Neuronal stem cell (in vitro differentiated cells): Measurements from ENCODE around the gene KLHL30.

Experiments
- DNase-seq: peaks from one replicate; pipeline ENCODE4 v3.0.0-alpha.2; 2013; ENCODE audit warnings: low spot score
- H2AFZ ChIP-seq: one replicate; pipeline ENCODE4 v1.6.1; 2013; ENCODE audit warnings: mild to moderate bottlenecking, low read length, inconsistent platforms
- H2AK5ac ChIP-seq: 2 replicates; pipeline ENCODE4 v1.6.1; 2013; ENCODE audit warnings: low read depth, mild to moderate bottlenecking, inconsistent platforms, low read length, moderate library complexity, mixed read lengths
- H2BK120ac ChIP-seq: 2 replicates; pipeline ENCODE4 v1.6.1; 2013; ENCODE audit warnings: low read depth, mild to moderate bottlenecking, inconsistent platforms, low read length, moderate library complexity, mixed read lengths
- H2BK12ac ChIP-seq: one replicate; pipeline ENCODE4 v1.6.1; 2013; ENCODE audit warnings: low read length, inconsistent platforms
- H2BK15ac ChIP-seq: 2 replicates; pipeline ENCODE4 v1.6.1; 2013; ENCODE audit warnings: mild to moderate bottlenecking, low read length, inconsistent platforms, mixed read lengths
- H2BK5ac ChIP-seq: one replicate; pipeline ENCODE4 v1.6.1; 2013; ENCODE audit warnings: inconsistent platforms, mild to moderate bottlenecking, low read length, moderate library complexity
- H3K14ac ChIP-seq: one replicate; pipeline ENCODE4 v1.6.1; 2013; ENCODE audit warnings: low read length, inconsistent platforms
- H3K18ac ChIP-seq: 2 replicates; pipeline ENCODE4 v1.6.1; 2013; ENCODE audit warnings: low read length, inconsistent platforms
- H3K23ac ChIP-seq: 2 replicates; pipeline ENCODE4 v1.6.1; 2013; ENCODE audit warnings: low read depth, mild to moderate bottlenecking, mixed read lengths, low read length, inconsistent platforms; ENCODE audit not compliant: poor library complexity
- H3K27ac ChIP-seq: replicated peaks from 3 replicates; pipeline ENCODE4 v1.5.1; 2013; ENCODE audit warnings: low read length, inconsistent platforms
- H3K27me3 ChIP-seq, 3 experiments: 2 replicates each; pipeline ENCODE4 v1.6.1; 2013; ENCODE audit warnings: low read length in 3 of 3, mild to moderate bottlenecking in 2 of 3, inconsistent platforms in 1 of 3, low read depth in 1 of 3, mixed read lengths in 1 of 3, moderate library complexity in 1 of 3; ENCODE audit not compliant: control insufficient read depth in 3 of 3, insufficient read depth in 3 of 3
- H3K36me3 ChIP-seq, 2 donors: replicated peaks in 1 of 2; 2 replicates each; pipeline ENCODE4 v1.6.1; 2013; ENCODE audit warnings: low read length in 2 of 2; ENCODE audit not compliant: control insufficient read depth in 2 of 2, insufficient read depth in 2 of 2
- H3K4ac ChIP-seq: 2 replicates; pipeline ENCODE4 v1.6.1; 2013; ENCODE audit warnings: inconsistent platforms, mild to moderate bottlenecking, low read length, moderate library complexity
- H3K4me1 ChIP-seq, 2 donors: 1 replicate in 1 of 2; 2 replicates in 1 of 2; pipeline ENCODE4 v1.6.1; 2013; ENCODE audit warnings: low read length in 2 of 2, low read depth in 1 of 2; ENCODE audit not compliant: control insufficient read depth in 2 of 2, insufficient read depth in 1 of 2
- H3K4me2 ChIP-seq: one replicate; pipeline ENCODE4 v1.6.1; 2013; ENCODE audit warnings: mild to moderate bottlenecking, low read length, inconsistent platforms; ENCODE audit not compliant: insufficient read depth, poor library complexity, severe bottlenecking
- H3K4me3 ChIP-seq, 2 donors: 2 replicates each; pipeline ENCODE4 v1.5.1; 2013; ENCODE audit warnings: low read length in 2 of 2, mild to moderate bottlenecking in 2 of 2, inconsistent platforms in 1 of 2, moderate library complexity in 1 of 2
- H3K79me1 ChIP-seq: one replicate; pipeline ENCODE4 v1.6.1; 2013; ENCODE audit warnings: low read depth, mild to moderate bottlenecking, inconsistent platforms, low read length, moderate library complexity
- H3K9ac ChIP-seq: one replicate; pipeline ENCODE4 v1.6.1; 2013; ENCODE audit warnings: mild to moderate bottlenecking, low read depth, low read length, inconsistent platforms; ENCODE audit not compliant: poor library complexity
- H3K9me3 ChIP-seq, 2 donors: replicated peaks in 1 of 2; 2 replicates each; pipeline versions ENCODE3 to v1.6.1; 2013; ENCODE audit warnings: low read length in 2 of 2, mild to moderate bottlenecking in 2 of 2, inconsistent platforms in 1 of 2, low read depth in 1 of 2, mixed read lengths in 1 of 2, moderate library complexity in 1 of 2; ENCODE audit not compliant: control insufficient read depth in 2 of 2, insufficient read depth in 1 of 2
- H4K8ac ChIP-seq: one replicate; pipeline ENCODE4 v1.6.1; 2013; ENCODE audit warnings: low read depth, mild to moderate bottlenecking, inconsistent platforms, low read length, moderate library complexity
- H4K91ac ChIP-seq: one replicate; pipeline ENCODE4 v1.6.1; 2013; ENCODE audit warnings: low read length, low read depth, mild to moderate bottlenecking, inconsistent platforms; ENCODE audit not compliant: poor library complexity
- WGBS, 2 donors: extraction: QIAGEN DNeasy Blood & Tissue Kit; methylation state at CpG; one replicate each; pipeline ENCODE4 v1.1.7; 2013; ENCODE audit warnings: missing lambda C conversion rate in 2 of 2, mixed read lengths in 1 of 2; ENCODE audit not compliant: insufficient read length in 2 of 2, insufficient replicate concordance in 1 of 2; ENCODE audit errors: extremely low coverage in 2 of 2; 5-methylcytosine and 5-hydroxymethylcytosine counted together

KLHL30 gene

GRCh38 chr2:238166391-238167343, 28.2 kb downstream of the KLHL30 start:
- DNase-seq = no peak
- H3K79me1 ChIP-seq = no peaks in the 10 kb centered on the region

DNA sequence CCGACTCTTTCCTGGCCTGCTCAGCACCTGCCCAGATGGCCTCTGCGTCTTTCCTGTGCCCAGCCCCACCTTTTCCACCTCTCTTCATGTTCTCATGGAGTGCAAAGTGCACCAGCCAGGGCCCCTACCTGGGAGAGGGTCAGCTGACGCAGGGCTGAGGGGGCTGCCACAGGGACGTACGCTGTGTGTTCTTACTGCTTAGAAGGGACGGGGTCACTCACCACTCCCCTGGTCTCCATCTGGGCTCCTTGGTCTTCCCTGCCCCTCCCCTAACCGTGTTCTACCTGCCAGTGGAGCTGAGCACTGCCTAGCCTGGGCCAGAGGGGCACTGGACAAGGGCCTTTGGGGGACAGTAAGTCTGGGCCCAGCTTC, 28.9 kb downstream of the KLHL30 start:
- Histone ChIP-seq H3K18ac (no peak overlapping the region), H3K23ac (peak overlapping the region; percentile 77), H2BK12ac (no peak overlapping the region), H3K9me3 (no peaks in the 10 kb centered on the region), H4K91ac (no peak overlapping the region), H3K9ac (peak overlapping the region; percentile 38), H3K14ac (peak overlapping the region; percentile 14), H3K36me3 (peaks cover 22 to 52% of the 10 kb centered on the region in 2 donors), H3K4ac (no peak overlapping the region), H2BK15ac (no peak overlapping the region), H3K4me2 (no peak overlapping the region), H3K4me3 (no peak overlapping the region), H2AFZ (no peak overlapping the region), H3K27me3 (peaks cover 0 to 27% (median 14%) of the 10 kb centered on the region in 3 experiments), H2BK5ac (no peak overlapping the region), H2BK120ac (no peak overlapping the region), H4K8ac (no peak overlapping the region), H3K27ac (no peak overlapping the region), H3K4me1 (no peaks in the 10 kb centered on the region), H3K79me1 (no peaks in the 10 kb centered on the region), H2AK5ac (no peak overlapping the region)
- no peak for DNase-seq
- WGBS, 2 donors = no CpG with 5 or more reads among the region's 7 CpGs

More at GRCh38 chr2:238166391-238167343, 28.2 kb downstream of the KLHL30 start:
- no peak overlapping the region for H3K4me3 ChIP-seq
- H3K23ac ChIP-seq = peak overlapping the region; percentile 77
- no peak overlapping the region for H3K4me2 ChIP-seq
- no peaks in the 10 kb centered on the region for H3K4me1 ChIP-seq
- H2AFZ ChIP-seq = no peak overlapping the region
- no peak overlapping the region for H2BK5ac ChIP-seq
- H2BK120ac ChIP-seq = no peak overlapping the region
- peak overlapping the region; percentile 91 for H3K14ac ChIP-seq
- H3K27me3 ChIP-seq = peaks cover 0 to 34% (median 14%) of the 10 kb centered on the region in 3 experiments
- H4K91ac ChIP-seq = no peak overlapping the region
- H4K8ac ChIP-seq = no peak overlapping the region
- no peaks in the 10 kb centered on the region for H3K9me3 ChIP-seq
- H3K36me3 ChIP-seq = peaks cover 17 to 45% of the 10 kb centered on the region in 2 donors
- H2BK12ac ChIP-seq = no peak overlapping the region
- no peak overlapping the region for H3K4ac ChIP-seq
- no CpG with 5 or more reads among the region's 24 CpGs for WGBS, 2 donors
- no peak overlapping the region for H3K27ac ChIP-seq
- H3K9ac ChIP-seq = no peak overlapping the region
- H2BK15ac ChIP-seq = no peak overlapping the region
- H3K18ac ChIP-seq = no peak overlapping the region
- H2AK5ac ChIP-seq = peak overlapping the region; percentile 14

GRCh38 chr2:238167761-238168160, 29.3 kb downstream of the KLHL30 start:
- Histone ChIP-seq H3K4me3 (no peak overlapping the region), H2BK5ac (no peak overlapping the region), H3K27ac (no peak overlapping the region), H4K8ac (no peak overlapping the region), H3K4me2 (no peak overlapping the region), H3K23ac (no peak overlapping the region), H3K18ac (no peak overlapping the region), H2BK15ac (no peak overlapping the region), H3K4ac (no peak overlapping the region), H3K27me3 (peaks cover 0 to 23% (median 13%) of the 10 kb centered on the region in 3 experiments), H2AK5ac (no peak overlapping the region), H3K14ac (no peak overlapping the region), H2BK120ac (no peak overlapping the region), H3K9me3 (no peaks in the 10 kb centered on the region), H2AFZ (no peak overlapping the region), H3K4me1 (no peaks in the 10 kb centered on the region), H2BK12ac (no peak overlapping the region), H4K91ac (no peak overlapping the region), H3K79me1 (no peaks in the 10 kb centered on the region), H3K36me3 (peaks cover 26 to 56% of the 10 kb centered on the region in 2 donors), H3K9ac (no peak overlapping the region)
- no CpG with 5 or more reads among the region's 8 CpGs for WGBS, 2 donors
- DNase-seq = no peak
